HepG2 (cell line): ENCODE data around the gene BMP8A. TPM values are rescaled to one million over a fixed set of nuclear protein-coding genes. Genes with fewer than 3 reads are reported as not detected.
A peak's percentile ranks its signal among the peaks of the same experiment; 100 is the strongest.

ENCODE experiments used
- ATAC-seq: fragments of 200-7000 bp; cut with Tn5 transposase; 3 replicates; pipeline ENCODE4 v1.9.1; 2020; ENCODE audit warnings: mild to moderate bottlenecking, moderate library complexity
- BruUV-seq: library from RNA; stranded (reverse); fragments of 400-500 nt; replicated peaks from 2 replicates; lab custom pipeline; 2021; lab: Mats Ljungman, UMichigan
- CTCF ChIA-PET: fragments of 300-600 bp; formaldehyde crosslinking; extraction: SDS; loops from one replicate; lab custom pipeline; 2021; ENCODE audit warnings: low total read pairs, inconsistent platforms, low intra/inter-chr PET ratio; lab: Yijun Ruan, JAX
- POLR2A ChIA-PET: fragments of 350-600 bp; sonication (Branson Sonifier 250); formaldehyde crosslinking; loops from one replicate; lab custom pipeline; 2020; ENCODE audit warnings: antibody characterized with exemption, inconsistent platforms; lab: Yijun Ruan, JAX
- DNase-seq: peaks from one replicate; pipeline ENCODE4 v3.0.0-alpha.2; 2015; ENCODE audit warnings: low spot score
- FAIRE-seq: peaks from 3 replicates; lab custom pipeline; 2011; peaks lifted over from hg19 to GRCh38; lab: Jason Lieb, UNC
- H2AFZ ChIP-seq: one replicate; pipeline ENCODE4 v1.6.1; 2011; ENCODE audit warnings: low read length, inconsistent platforms
- H3K27ac ChIP-seq: fragments of 300-600 bp; 3 replicates; pipeline ENCODE4 v1.8.0; 2011; ENCODE audit warnings: mixed run types, mild to moderate bottlenecking, mixed read lengths, low read length, inconsistent platforms; ENCODE audit not compliant: insufficient read depth; ENCODE audit errors: extremely low read length
- H3K27me3 ChIP-seq, 2 experiments: fragments of 200-600 bp in 1 of 2; 2 replicates in 1 of 2; 3 replicates in 1 of 2; pipeline versions ENCODE4 v1.6.0 to v1.8.0; 2011; ENCODE audit warnings: low read length in 2 of 2, mild to moderate bottlenecking in 2 of 2, moderate library complexity in 2 of 2, inconsistent platforms in 1 of 2; ENCODE audit not compliant: insufficient read depth in 2 of 2, control insufficient read depth in 1 of 2
- H3K36me3 ChIP-seq, 2 experiments: fragments of 200-600 bp in 1 of 2; replicated peaks in 1 of 2; 2 replicates in 1 of 2; 3 replicates in 1 of 2; pipeline versions ENCODE4 v1.5.1 to v1.8.0; 2011; ENCODE audit warnings: low read length in 2 of 2, inconsistent platforms in 1 of 2; ENCODE audit not compliant: insufficient read depth in 2 of 2, control insufficient read depth in 1 of 2
- H3K4me1 ChIP-seq: 2 replicates; pipeline ENCODE4 v1.5.1; 2012; ENCODE audit warnings: low read length, inconsistent platforms; ENCODE audit not compliant: insufficient read depth
- H3K4me2 ChIP-seq: 2 replicates; pipeline ENCODE4 v1.6.0; 2011; ENCODE audit warnings: low read depth, low read length, inconsistent platforms
- H3K4me3 ChIP-seq, 3 experiments: fragments of 200-600 bp in 1 of 3; sonication (generic), shearing (Covaris generic) in 1 of 3; replicated peaks in 1 of 3; 2 replicates each; pipeline ENCODE4 v1.5.1; 2011 to 2016; ENCODE audit warnings: low read length in 3 of 3, inconsistent platforms in 2 of 3, low read depth in 2 of 3, mild to moderate bottlenecking in 2 of 3, control low read depth in 1 of 3, mixed read lengths in 1 of 3; ENCODE audit not compliant: insufficient read depth in 1 of 3
- H3K79me2 ChIP-seq: one replicate; pipeline ENCODE4 v1.6.1; 2011; ENCODE audit warnings: low read length, inconsistent platforms; ENCODE audit not compliant: insufficient read depth
- H3K9ac ChIP-seq: 2 replicates; pipeline ENCODE4 v1.6.0; 2011; ENCODE audit warnings: mild to moderate bottlenecking, low read depth, low read length, inconsistent platforms; ENCODE audit not compliant: insufficient read depth
- H3K9me3 ChIP-seq: 2 replicates; pipeline ENCODE4 v1.5.1; 2012; ENCODE audit warnings: mild to moderate bottlenecking, low read length
- H4K20me1 ChIP-seq: 2 replicates; pipeline ENCODE4 v1.6.0; 2011; ENCODE audit warnings: inconsistent platforms, mild to moderate bottlenecking, low read length, moderate library complexity; ENCODE audit not compliant: insufficient read depth
- BHLHE40 ChIP-seq: IDR thresholded peaks from 2 replicates; pipeline ENCODE4 v1.6.1; 2011; ENCODE audit warnings: low read length, improper control_type of control experiment
- E2F1 ChIP-seq: sonication (generic); formaldehyde crosslinking; IDR thresholded peaks from 2 replicates; pipeline ENCODE4 v1.5.0; 2020; ENCODE audit warnings: missing genetic modification reagents
- HDAC1 ChIP-seq: sonication (generic); formaldehyde crosslinking; IDR thresholded peaks from 2 replicates; pipeline ENCODE4 v1.5.1; 2020; ENCODE audit warnings: mild to moderate bottlenecking, missing genetic modification reagents
- KMT2A ChIP-seq: sonication (generic); formaldehyde crosslinking; IDR thresholded peaks from 2 replicates; pipeline ENCODE4 v1.4.0; 2020; ENCODE audit warnings: missing genetic modification reagents
- MYC ChIP-seq: sonication (generic); formaldehyde crosslinking; IDR thresholded peaks from 2 replicates; pipeline ENCODE4 v1.9.0; 2021; ENCODE audit warnings: missing genetic modification reagents, borderline replicate concordance
- PHB2 ChIP-seq: fragments of 450-650 bp; IDR thresholded peaks from 2 replicates; pipeline ENCODE4 v1.6.1; 2018; ENCODE audit not compliant: partially characterized antibody
- POLR2A ChIP-seq, 2 experiments: IDR thresholded peaks; 2 replicates each; pipeline ENCODE4 v1.6.1; 2011; ENCODE audit warnings: low read depth in 2 of 2, low read length in 2 of 2, mild to moderate bottlenecking in 1 of 2, moderate library complexity in 1 of 2; ENCODE audit not compliant: insufficient read depth in 1 of 2
- SIX1 ChIP-seq: sonication (generic); formaldehyde crosslinking; IDR thresholded peaks from 2 replicates; pipeline ENCODE4 v1.4.0; 2020; ENCODE audit warnings: missing genetic modification reagents, borderline replicate concordance
- ZNF33A ChIP-seq: sonication (generic); formaldehyde crosslinking; IDR thresholded peaks from 2 replicates; pipeline ENCODE4 v1.5.1; 2020; ENCODE audit warnings: missing genetic modification reagents, mild to moderate bottlenecking, moderate library complexity, borderline replicate concordance
- ZNF549 ChIP-seq: sonication (generic); formaldehyde crosslinking; IDR thresholded peaks from 2 replicates; pipeline ENCODE4 v1.5.0; 2020; ENCODE audit warnings: missing genetic modification reagents
- ZNF619 ChIP-seq: sonication (generic); formaldehyde crosslinking; IDR thresholded peaks from 2 replicates; pipeline ENCODE4 v1.4.0; 2020; ENCODE audit warnings: mild to moderate bottlenecking, missing genetic modification reagents
- ZNF7 ChIP-seq: IDR thresholded peaks from 2 replicates; pipeline ENCODE4 v1.6.1; 2016; ENCODE audit warnings: missing biosample characterization, missing genetic modification reagents
- WGBS: methylation state at CpG from one replicate; pipeline ENCODE4 v1.1.6; 2017; ENCODE audit warnings: low lambda C conversion rate; 5-methylcytosine and 5-hydroxymethylcytosine counted together
- in situ Hi-C: cut with HindIII; loops from 2 replicates; pipeline ENCODE4 v1.10.0; 2017; ENCODE audit warnings: low pct_unique_long_range_greater_than_20kb; ENCODE audit not compliant: extremely low pct_ligation_motif_present
- intact Hi-C: fragments of 100-400 bp; cut with micrococcal nuclease; formaldehyde crosslinking; loops from one replicate; pipeline ENCODE4 v1.10.0; 2022; ENCODE audit not compliant: unreplicated experiment
- polyA plus RNA-seq, 8 experiments: library from polyadenylated mRNA; depleted of rRNA in 3 of 8; stranded (reverse) in 7 of 8; unstranded in 1 of 8; fragments of >200 nt; fragmentation: Illumina TruSeq in 4 of 8; extraction: Trizol in 4 of 8; gene quantifications; 2 replicates each; pipeline versions ENCODE4 v1.2.1 to v1.2.3, GENCODE V29; 2011 to 2016; ENCODE audit warnings: low read depth in 4 of 8, missing spikeins in 1 of 8, mixed read lengths in 1 of 8; ENCODE audit not compliant: insufficient read depth in 1 of 8
- total RNA-seq, 5 experiments: library from RNA; depleted of rRNA; stranded (reverse); fragments of >200 nt; fragmentation: Illumina TruSeq; extraction: Trizol; gene quantifications; 2 replicates each; pipeline ENCODE4 v1.2.3, GENCODE V29; 2016; ENCODE audit warnings: low read depth in 1 of 5

Gene BMP8A
- total and polyA plus RNA-seq, 2 of the 13 experiments (the other 11 are each of a cell fraction or from before 2014, with no cell fraction given), result 0.05 TPM; not detected in 1

DNA sequence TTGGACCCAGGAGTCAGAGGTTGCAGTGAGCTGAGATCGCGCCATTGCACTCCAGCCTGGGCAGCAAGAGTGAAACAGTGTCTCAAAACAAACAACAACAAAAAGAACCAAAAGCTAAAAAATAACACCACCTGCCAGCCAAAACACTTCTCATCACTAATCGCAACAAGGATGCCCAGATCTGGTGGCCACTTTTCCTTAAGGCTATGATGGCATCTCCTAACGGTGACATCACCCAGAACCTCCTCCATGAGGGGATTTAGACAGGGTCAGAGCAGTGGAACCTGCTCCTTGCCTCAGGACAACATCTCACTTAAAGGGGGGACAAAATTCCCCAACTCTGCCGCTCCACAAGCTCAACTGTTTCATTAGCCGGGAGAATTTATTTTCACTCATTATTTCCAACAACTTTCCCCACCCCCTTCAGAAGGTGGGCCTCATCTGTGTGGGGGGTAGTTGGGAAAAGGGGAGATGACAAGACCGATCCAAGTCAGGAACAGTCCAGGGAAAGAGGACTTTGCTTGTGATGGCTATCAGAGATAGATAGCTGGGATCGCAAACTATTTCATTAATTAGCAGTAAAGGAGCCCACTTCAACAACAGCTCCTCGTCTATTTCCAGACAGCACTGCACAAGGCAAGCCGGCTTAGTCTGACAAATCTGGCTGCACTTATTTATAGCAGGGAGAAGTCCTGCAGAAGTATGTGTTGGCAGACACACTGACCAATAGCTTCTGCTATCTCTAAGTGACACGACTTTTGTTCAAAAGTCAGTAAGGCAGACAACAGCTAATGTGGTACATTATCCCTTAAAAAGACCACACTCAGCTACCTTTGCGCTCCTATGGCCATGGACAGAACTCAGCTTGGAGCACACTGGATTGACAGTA lies 82.5 kb downstream of the BMP8A start:
- DNase-seq (no peak), FAIRE-seq (no peak), ATAC-seq (peak; percentile 41)
- intact Hi-C loops, result no loop called here
- peaks cover 20 to 49% of the 10 kb centered on the region in 2 experiments for H3K36me3 ChIP-seq
- no peaks in the 10 kb centered on the region; a peak in 1 of 5 replicates for H3K27me3 ChIP-seq
- H3K79me2 ChIP-seq, result peaks cover 57% of the 10 kb centered on the region
- POLR2A ChIA-PET, result interaction anchor here (1.0 kb wide), 1 partner anchor 8 kb away, joined by 3 read pairs; no protein-coding TSS in a partner anchor
- H3K9me3 ChIP-seq, result no peaks in the 10 kb centered on the region
- H3K9ac ChIP-seq, result peak overlapping the region; percentile 95
- CTCF ChIA-PET, result no interaction called here
- TF ChIP-seq ZNF619 (no peak), ZNF7 (CRISPR knock-in tag) (no peak), POLR2A (IDR thresholded peaks at IDR 0.05; ENCODE audit: insufficient read depth in 1 of 2, low read depth in 2 of 2, low read length in 2 of 2) (peak in 1 of 2 experiments; percentile 32; a peak in 2 of 4 replicates), KMT2A (CRISPR knock-in tag) (0 out of 2 replicates have a peak, but pooled peaks have one; percentile 19)
- no TSS peak for BruUV-seq
- peak overlapping the region; percentile 98 for H3K4me2 ChIP-seq
- 38% methylated on average over 12 of the region's 12 CpGs for WGBS
- peak overlapping the region; percentile 86 to 99 (median 95) for H3K4me3 ChIP-seq
- H2AFZ ChIP-seq, result no peak overlapping the region
- H3K27ac ChIP-seq, result no peak overlapping the region
- H3K4me1 ChIP-seq, result peaks cover 58% of the 10 kb centered on the region
- H4K20me1 ChIP-seq, result peaks cover 44% of the 10 kb centered on the region
- in situ Hi-C loops, result no loop called here

DNA sequence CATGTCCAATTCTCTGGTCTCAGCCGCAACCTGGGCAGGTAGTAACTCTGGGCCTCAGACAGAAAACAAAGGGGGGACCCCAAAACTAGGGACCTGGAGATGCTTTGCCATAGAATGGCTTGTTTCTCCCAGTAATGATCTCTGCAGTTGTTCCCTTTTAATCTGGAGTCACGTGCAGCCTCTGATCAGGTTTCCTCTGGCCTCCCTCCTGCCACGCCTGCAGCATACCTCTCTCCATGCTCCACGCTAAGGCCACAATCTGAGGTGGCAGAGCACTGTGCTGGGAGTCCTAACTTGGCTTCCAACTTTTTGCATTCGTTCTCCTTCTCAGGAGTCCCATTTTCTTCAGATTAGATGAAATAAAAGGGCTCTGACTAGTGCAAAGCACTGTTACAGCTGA lies 83.2 kb downstream of the BMP8A start:
- POLR2A ChIA-PET, result interaction anchor here (1.0 kb wide), 1 partner anchor 8 kb away, joined by 3 read pairs; no protein-coding TSS in a partner anchor
- intact Hi-C loops, result loop anchor here (5.0 kb wide), 1 partner anchor 712 kb away; no protein-coding TSS in a partner anchor
- H3K36me3 ChIP-seq, result peaks cover 14 to 42% of the 10 kb centered on the region in 2 experiments
- DNase-seq (peak; percentile 18), FAIRE-seq (no peak), ATAC-seq (peak; percentile 33)
- H3K4me3 ChIP-seq, result peak overlapping the region; percentile 86 to 99 (median 95)
- no TSS peak for BruUV-seq
- peaks cover 44% of the 10 kb centered on the region for H4K20me1 ChIP-seq
- in situ Hi-C loops, result no loop called here
- CTCF ChIA-PET, result no interaction called here
- H3K9me3 ChIP-seq, result no peaks in the 10 kb centered on the region
- H3K27me3 ChIP-seq, result no peaks in the 10 kb centered on the region; a peak in 1 of 5 replicates
- peak overlapping the region; percentile 80 for H3K27ac ChIP-seq
- no peak overlapping the region for H2AFZ ChIP-seq
- WGBS, result 17% methylated on average over 3 of the region's 5 CpGs
- H3K9ac ChIP-seq, result peak overlapping the region; percentile 95
- peaks cover 52% of the 10 kb centered on the region for H3K4me1 ChIP-seq
- H3K79me2 ChIP-seq, result peaks cover 57% of the 10 kb centered on the region
- H3K4me2 ChIP-seq, result peak overlapping the region; percentile 98
- TF ChIP-seq E2F1 (CRISPR knock-in tag) (no peak), BHLHE40 (peak; percentile 80), ZNF33A (CRISPR knock-in tag) (peak; percentile 32; the same call in 1 of the 2 replicates), PHB2 (no peak), SIX1 (peak; percentile 40; the same call in 1 of the 2 replicates), HDAC1 (CRISPR knock-in tag) (peak; percentile 41), ZNF549 (no peak), MYC (CRISPR knock-in tag) (peak; percentile 34; the same call in 1 of the 2 replicates)
